Stimulated activated CD4-positive, alpha-beta T cell treated with anti-CD3 and anti-CD28 coated beads, TNF-alpha, amount 100 ng/mL, for 1 hour (primary cell): ENCODE results near the gene SUSD5.

Experiments used
- DNase-seq, 3 donors: peaks; one replicate each; pipeline ENCODE4 v3.0.0-alpha.2; 2020; ENCODE audit warnings: low read depth in 3 of 3, low spot score in 1 of 3

The SUSD5 gene

GRCh38 chr3:33218446-33219174 is at the start of gene SUSD5:
Gene SUSD5 (minus strand): TSS chr3:33218810. CDS start chr3:33218797, 13 bp downstream.
- no peak for DNase-seq

- no peak for DNase-seq
These were observed 41.5 kb upstream of the SUSD5 start for GRCh38 chr3:33260104-33260503.

- DNase-seq: no peak
These were observed 37.6 kb upstream of the SUSD5 start for GRCh38 chr3:33256249-33256648.

GRCh38 chr3:33250712-33251111 is 32.1 kb upstream of the SUSD5 start:
- DNase-seq: no peak

- DNase-seq: no peak
These were observed 28.2 kb upstream of the SUSD5 start for GRCh38 chr3:33246786-33247185.

GRCh38 chr3:33240261-33240660 is 21.7 kb upstream of the SUSD5 start:
- DNase-seq: no peak

- no peak for DNase-seq
These were observed 20.3 kb upstream of the SUSD5 start for GRCh38 chr3:33238923-33239322.

- no peak for DNase-seq
These were observed 18.8 kb upstream of the SUSD5 start for GRCh38 chr3:33237439-33237838.

- DNase-seq: no peak
These were observed 17.4 kb upstream of the SUSD5 start for GRCh38 chr3:33236005-33236404.

GRCh38 chr3:33233884-33234283 is 15.3 kb upstream of the SUSD5 start:
- DNase-seq: no peak

- no peak for DNase-seq
These were observed 13.3 kb upstream of the SUSD5 start for GRCh38 chr3:33231756-33232465.

GRCh38 chr3:33229947-33230346 is 11.3 kb upstream of the SUSD5 start:
- no peak for DNase-seq

- no peak for DNase-seq
These were observed 10.5 kb upstream of the SUSD5 start for GRCh38 chr3:33229066-33229465.

GRCh38 chr3:33221241-33221640 is 2.6 kb upstream of the SUSD5 start:
- no peak for DNase-seq

- DNase-seq: no peak
These were observed 521 bp upstream of the SUSD5 start for GRCh38 chr3:33219175-33219487.

- DNase-seq: no peak
These were observed 654 bp downstream of the SUSD5 start for GRCh38 chr3:33217866-33218445.

- no peak for DNase-seq
These were observed 2.9 kb downstream of the SUSD5 start for GRCh38 chr3:33215739-33216138.

- no peak for DNase-seq
These were observed 6.2 kb downstream of the SUSD5 start for GRCh38 chr3:33212406-33212805.

GRCh38 chr3:33211444-33211843 is 7.2 kb downstream of the SUSD5 start:
- no peak for DNase-seq

- DNase-seq: no peak
These were observed 9.3 kb downstream of the SUSD5 start for GRCh38 chr3:33209357-33209756.

GRCh38 chr3:33202711-33203457 is 15.7 kb downstream of the SUSD5 start:
- no peak for DNase-seq

- no peak for DNase-seq
These were observed 17.4 kb downstream of the SUSD5 start for GRCh38 chr3:33201195-33201594.
